Measurements from ENCODE around the gene NUP214.
A peak's percentile ranks its signal among the peaks of the same experiment; 100 is the strongest.
"Not testable (repeated sequence)": the region's sequence is repeated elsewhere in the genome, so short reads cannot be mapped to it uniquely, and the experiment has no call there.

Gene NUP214

GRCh38 chr9:131238402-131239021 lies 113.1 kb downstream of the NUP214 start:
- Histone ChIP-seq H3K9me2 (replicated peaks; ENCODE audit: insufficient read depth, low read length) (no peaks in the 10 kb centered on the region), H3K27me3 (ENCODE audit: low read length) (no peaks in the 10 kb centered on the region), H3F3A (ENCODE audit: insufficient read depth) (no peaks in the 10 kb centered on the region), H3K27ac (ENCODE audit: low read depth, low read length) (no peak overlapping the region), H3K4me2 (ENCODE audit: low read depth, low read length, poor library complexity, severe bottlenecking) (peak overlapping the region; percentile 48), H3K9me3 (ENCODE audit: insufficient read depth, low read length) (no peaks in the 10 kb centered on the region), H3K4me3 (ENCODE audit: insufficient read depth, low read length, poor library complexity, severe bottlenecking) (no peak overlapping the region), H3K9ac (ENCODE audit: low read length) (peak overlapping the region; percentile 20; the same call in 1 of the 2 replicates), H3K79me2 (ENCODE audit: insufficient read depth, low read length) (no peaks in the 10 kb centered on the region), H3K36me3 (ENCODE audit: low read length) (no peaks in the 10 kb centered on the region), H4K20me1 (ENCODE audit: low read depth, low read length) (no peaks in the 10 kb centered on the region), H2AFZ (ENCODE audit: low read depth, low read length, severe bottlenecking) (peak overlapping the region; percentile 70)
- no peak for TF ChIP-seq EZH2phosphoT487 (conservative IDR thresholded peaks at IDR 0.05; ENCODE audit: low read length)
- no peak for TF ChIP-seq CTCF (IDR thresholded peaks at IDR 0.05; ENCODE audit: insufficient read depth, low read length, poor library complexity, severe bottlenecking)

GRCh38 chr9:131239161-131239975 lies 114.0 kb downstream of the NUP214 start:
- H3K9ac ChIP-seq (ENCODE audit: low read length): no peak overlapping the region
- no peaks in the 10 kb centered on the region for H3K9me3 ChIP-seq (ENCODE audit: insufficient read depth, low read length)
- no peaks in the 10 kb centered on the region for H3K9me2 ChIP-seq (replicated peaks; ENCODE audit: insufficient read depth, low read length)
- H3K36me3 ChIP-seq (ENCODE audit: low read length): no peaks in the 10 kb centered on the region
- H3K4me3 ChIP-seq (ENCODE audit: insufficient read depth, low read length, poor library complexity, severe bottlenecking): no peak overlapping the region
- no peak overlapping the region for H3K4me2 ChIP-seq (ENCODE audit: low read depth, low read length, poor library complexity, severe bottlenecking)
- H3K27ac ChIP-seq (ENCODE audit: low read depth, low read length): no peak overlapping the region
- no peaks in the 10 kb centered on the region for H3F3A ChIP-seq (ENCODE audit: insufficient read depth)
- no peaks in the 10 kb centered on the region for H4K20me1 ChIP-seq (ENCODE audit: low read depth, low read length)
- TF ChIP-seq EZH2phosphoT487 (conservative IDR thresholded peaks at IDR 0.05; ENCODE audit: low read length) (no peak), CTCF (IDR thresholded peaks at IDR 0.05; ENCODE audit: insufficient read depth, low read length, poor library complexity, severe bottlenecking) (no peak)
- H2AFZ ChIP-seq (ENCODE audit: low read depth, low read length, severe bottlenecking): no peak overlapping the region
- H3K79me2 ChIP-seq (ENCODE audit: insufficient read depth, low read length): no peaks in the 10 kb centered on the region
- H3K27me3 ChIP-seq (ENCODE audit: low read length): no peaks in the 10 kb centered on the region

GRCh38 chr9:131240047-131240921 lies 114.9 kb downstream of the NUP214 start:
- no peaks in the 10 kb centered on the region for H3K79me2 ChIP-seq (ENCODE audit: insufficient read depth, low read length)
- H4K20me1 ChIP-seq (ENCODE audit: low read depth, low read length): no peaks in the 10 kb centered on the region
- no peaks in the 10 kb centered on the region for H3K36me3 ChIP-seq (ENCODE audit: low read length)
- H3K9ac ChIP-seq (ENCODE audit: low read length): no peak overlapping the region
- no peak overlapping the region for H3K4me2 ChIP-seq (ENCODE audit: low read depth, low read length, poor library complexity, severe bottlenecking)
- no peak for TF ChIP-seq CTCF (IDR thresholded peaks at IDR 0.05; ENCODE audit: insufficient read depth, low read length, poor library complexity, severe bottlenecking)
- H2AFZ ChIP-seq (ENCODE audit: low read depth, low read length, severe bottlenecking): no peak overlapping the region
- H3K4me3 ChIP-seq (ENCODE audit: insufficient read depth, low read length, poor library complexity, severe bottlenecking): no peak overlapping the region
- H3K9me3 ChIP-seq (ENCODE audit: insufficient read depth, low read length): no peaks in the 10 kb centered on the region
- no peaks in the 10 kb centered on the region for H3K9me2 ChIP-seq (replicated peaks; ENCODE audit: insufficient read depth, low read length)
- H3K27ac ChIP-seq (ENCODE audit: low read depth, low read length): no peak overlapping the region
- H3K27me3 ChIP-seq (ENCODE audit: low read length): no peaks in the 10 kb centered on the region
- H3F3A ChIP-seq (ENCODE audit: insufficient read depth): no peaks in the 10 kb centered on the region

GRCh38 chr9:131244331-131244730 lies 118.9 kb downstream of the NUP214 start:
- not testable (repeated sequence) for H3K79me2 ChIP-seq (ENCODE audit: insufficient read depth, low read length); H3K36me3 ChIP-seq (ENCODE audit: low read length)

More at GRCh38 chr9:131244331-131244730, 118.9 kb downstream of the NUP214 start:
- not testable (repeated sequence) for H3K27ac ChIP-seq (ENCODE audit: low read depth, low read length); H3K4me3 ChIP-seq (ENCODE audit: insufficient read depth, low read length, poor library complexity, severe bottlenecking); H3K4me2 ChIP-seq (ENCODE audit: low read depth, low read length, poor library complexity, severe bottlenecking); H2AFZ ChIP-seq (ENCODE audit: low read depth, low read length, severe bottlenecking); H3K9ac ChIP-seq (ENCODE audit: low read length); H3K9me2 ChIP-seq (replicated peaks; ENCODE audit: insufficient read depth, low read length); H3F3A ChIP-seq (ENCODE audit: insufficient read depth); H4K20me1 ChIP-seq (ENCODE audit: low read depth, low read length); H3K9me3 ChIP-seq (ENCODE audit: insufficient read depth, low read length); H3K27me3 ChIP-seq (ENCODE audit: low read length)

Data from SU-DHL-6 (cell line).